ENCODE results near the gene IFFO2. TPM values are rescaled to one million over a fixed set of nuclear protein-coding genes. Genes with fewer than 3 reads are reported as not detected.

Gene IFFO2
- total RNA-seq, 2 donors from 2014 or later, result 24.8 to 27.7 TPM

GRCh38 chr1:18880585-18880984 is 75.9 kb downstream of the IFFO2 start:
- Histone ChIP-seq H3K4me1 (ENCODE audit: control insufficient read depth in 1 of 2, low read depth in 2 of 2) (no peaks in the 10 kb centered on the region), H3K36me3 (no peaks in the 10 kb centered on the region), H3K27ac (no peak overlapping the region), H3K9me3 (no peaks in the 10 kb centered on the region), H3K4me3 (no peak overlapping the region), H3K27me3 (replicated peaks; ENCODE audit: insufficient read depth) (no peaks in the 10 kb centered on the region)
- ATAC-seq (ENCODE audit: insufficient number of reproducible peaks, low FRiP score, low read depth), result no peak
- no peak for DNase-seq (ENCODE audit: low spot score)
- TF ChIP-seq, protein P1, sequence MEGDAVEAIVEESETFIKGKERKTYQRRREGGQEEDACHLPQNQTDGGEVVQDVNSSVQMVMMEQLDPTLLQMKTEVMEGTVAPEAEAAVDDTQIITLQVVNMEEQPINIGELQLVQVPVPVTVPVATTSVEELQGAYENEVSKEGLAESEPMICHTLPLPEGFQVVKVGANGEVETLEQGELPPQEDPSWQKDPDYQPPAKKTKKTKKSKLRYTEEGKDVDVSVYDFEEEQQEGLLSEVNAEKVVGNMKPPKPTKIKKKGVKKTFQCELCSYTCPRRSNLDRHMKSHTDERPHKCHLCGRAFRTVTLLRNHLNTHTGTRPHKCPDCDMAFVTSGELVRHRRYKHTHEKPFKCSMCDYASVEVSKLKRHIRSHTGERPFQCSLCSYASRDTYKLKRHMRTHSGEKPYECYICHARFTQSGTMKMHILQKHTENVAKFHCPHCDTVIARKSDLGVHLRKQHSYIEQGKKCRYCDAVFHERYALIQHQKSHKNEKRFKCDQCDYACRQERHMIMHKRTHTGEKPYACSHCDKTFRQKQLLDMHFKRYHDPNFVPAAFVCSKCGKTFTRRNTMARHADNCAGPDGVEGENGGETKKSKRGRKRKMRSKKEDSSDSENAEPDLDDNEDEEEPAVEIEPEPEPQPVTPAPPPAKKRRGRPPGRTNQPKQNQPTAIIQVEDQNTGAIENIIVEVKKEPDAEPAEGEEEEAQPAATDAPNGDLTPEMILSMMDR (IDR thresholded peaks at IDR 0.05), result no peak

- ATAC-seq (ENCODE audit: insufficient number of reproducible peaks, low FRiP score, low read depth) (no peak), DNase-seq (ENCODE audit: low spot score) (no peak)
- H3K27me3 ChIP-seq (replicated peaks; ENCODE audit: insufficient read depth), result no peaks in the 10 kb centered on the region
- no peaks in the 10 kb centered on the region for H3K4me1 ChIP-seq (ENCODE audit: control insufficient read depth in 1 of 2, low read depth in 2 of 2)
- no peaks in the 10 kb centered on the region for H3K9me3 ChIP-seq
- no peak overlapping the region for H3K4me3 ChIP-seq
- no peak overlapping the region for H3K27ac ChIP-seq
- TF ChIP-seq, protein P1 (IDR thresholded peaks at IDR 0.05), result no peak
- H3K36me3 ChIP-seq, result no peaks in the 10 kb centered on the region
These were observed 76.6 kb downstream of the IFFO2 start for GRCh38 chr1:18879791-18880309.

DNA sequence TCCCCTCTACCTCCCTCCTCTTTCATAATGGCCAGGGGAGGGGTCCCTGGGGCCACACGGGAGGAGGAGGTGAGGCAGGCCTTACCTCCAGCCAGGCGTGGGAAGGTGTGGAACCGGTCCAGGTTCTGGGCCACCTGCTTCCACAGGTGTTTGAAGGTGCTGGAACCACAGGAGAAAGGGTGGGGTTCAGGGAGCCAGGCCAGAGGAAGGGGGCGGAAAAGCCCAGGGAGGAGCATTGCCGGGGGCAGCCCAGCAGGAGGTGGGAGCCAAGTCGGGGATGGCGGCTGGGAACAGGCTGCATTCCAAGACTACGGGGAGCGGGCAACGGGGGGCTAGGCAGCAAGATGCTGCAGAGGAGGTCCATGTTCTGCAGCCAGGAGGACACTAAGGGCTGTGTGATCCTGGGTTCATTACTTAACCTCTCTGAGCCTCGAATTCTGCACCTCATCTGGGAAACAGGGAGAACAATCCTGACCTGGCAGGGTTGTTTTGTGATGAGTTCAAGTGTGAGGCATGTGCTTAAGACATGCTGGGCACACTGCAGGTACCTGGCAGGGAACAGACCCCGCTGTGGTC is 77.2 kb downstream of the IFFO2 start:
- ATAC-seq (ENCODE audit: insufficient number of reproducible peaks, low FRiP score, low read depth), result no peak
- H3K36me3 ChIP-seq, result no peaks in the 10 kb centered on the region
- no peaks in the 10 kb centered on the region for H3K9me3 ChIP-seq
- no peaks in the 10 kb centered on the region for H3K4me1 ChIP-seq (ENCODE audit: control insufficient read depth in 1 of 2, low read depth in 2 of 2)
- DNase-seq (ENCODE audit: low spot score), result no peak
- H3K27ac ChIP-seq, result no peak overlapping the region
- TF ChIP-seq, protein P1 (IDR thresholded peaks at IDR 0.05), result no peak
- no peak overlapping the region for H3K4me3 ChIP-seq
- H3K27me3 ChIP-seq (replicated peaks; ENCODE audit: insufficient read depth), result no peaks in the 10 kb centered on the region

- Histone ChIP-seq H3K9me3 (no peaks in the 10 kb centered on the region), H3K27ac (no peak overlapping the region), H3K36me3 (no peaks in the 10 kb centered on the region), H3K4me3 (no peak overlapping the region), H3K27me3 (replicated peaks; ENCODE audit: insufficient read depth) (no peaks in the 10 kb centered on the region), H3K4me1 (ENCODE audit: control insufficient read depth in 1 of 2, low read depth in 2 of 2) (no peaks in the 10 kb centered on the region)
- DNase-seq (ENCODE audit: low spot score), result no peak
- ATAC-seq (ENCODE audit: insufficient number of reproducible peaks, low FRiP score, low read depth), result no peak
- TF ChIP-seq, protein P1 (IDR thresholded peaks at IDR 0.05), result no peak
These were observed 77.8 kb downstream of the IFFO2 start for GRCh38 chr1:18878538-18879214.

- H3K4me1 ChIP-seq (ENCODE audit: control insufficient read depth in 1 of 2, low read depth in 2 of 2), result no peaks in the 10 kb centered on the region
- DNase-seq (ENCODE audit: low spot score), result no peak
- H3K27me3 ChIP-seq (replicated peaks; ENCODE audit: insufficient read depth), result no peaks in the 10 kb centered on the region
- H3K9me3 ChIP-seq, result no peaks in the 10 kb centered on the region
- H3K36me3 ChIP-seq, result peaks cover 6% of the 10 kb centered on the region
- no peak overlapping the region for H3K27ac ChIP-seq
- no peak for ATAC-seq (ENCODE audit: insufficient number of reproducible peaks, low FRiP score, low read depth)
- H3K4me3 ChIP-seq, result no peak overlapping the region
- TF ChIP-seq, protein P1 (IDR thresholded peaks at IDR 0.05), result no peak
These were observed 79.2 kb downstream of the IFFO2 start for GRCh38 chr1:18877282-18877681.
